Mesenteric fat pad (tissue), 1 donor: ENCODE measurements around the gene C11orf52. TPM values are rescaled to one million over a fixed set of nuclear protein-coding genes. Genes with fewer than 3 reads are reported as not detected.
A peak's percentile ranks its signal among the peaks of the same experiment; 100 is the strongest.
"Not testable (repeated sequence)": the region's sequence is repeated elsewhere in the genome, so short reads cannot be mapped to it uniquely, and the experiment has no call there.

Source experiments
- DNase-seq: peaks from one replicate; pipeline ENCODE4 v3.0.0-alpha.2; 2020; ENCODE audit warnings: low spot score
- total RNA-seq: library from RNA; stranded (reverse); fragmentation: NEBNext Ultra II Directional; extraction: Animal tissue kit (Norgen Biotek cat#: 25700); gene quantifications from one replicate; pipeline ENCODE4 v1.2.1, GENCODE V29; 2021
- donor health status: DM: yes; HTN: yes; CAD: no.

C11orf52 gene
- total RNA-seq, 1 donor from 2014 or later, result 3.1 TPM

DNA sequence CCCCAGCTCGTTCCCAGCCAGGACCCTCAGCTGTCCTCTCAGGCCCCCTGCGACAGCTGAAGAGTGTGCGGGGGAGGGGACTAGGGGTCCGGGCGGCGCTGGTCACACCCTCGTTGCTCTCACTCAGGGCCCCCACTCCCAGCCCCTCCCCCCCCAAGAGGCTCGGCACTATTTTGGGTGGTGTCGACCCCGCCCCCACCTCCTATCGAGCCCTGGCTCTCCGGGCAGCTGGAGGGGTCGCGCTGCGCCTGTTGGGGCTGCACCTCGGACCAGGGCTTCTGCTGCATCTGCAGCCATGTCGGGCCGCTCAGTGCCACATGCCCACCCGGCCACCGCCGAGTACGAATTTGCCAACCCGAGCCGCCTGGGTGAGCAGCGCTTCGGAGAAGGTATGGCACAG, 6.2 kb upstream of the C11orf52 start, which contains the start of gene HSPB2:
Gene HSPB2 (plus strand): TSS at position 200 of the 400 bp plus-strand sequence. CDS start 96 bp downstream, at position 296.
- no peak for DNase-seq

DNA sequence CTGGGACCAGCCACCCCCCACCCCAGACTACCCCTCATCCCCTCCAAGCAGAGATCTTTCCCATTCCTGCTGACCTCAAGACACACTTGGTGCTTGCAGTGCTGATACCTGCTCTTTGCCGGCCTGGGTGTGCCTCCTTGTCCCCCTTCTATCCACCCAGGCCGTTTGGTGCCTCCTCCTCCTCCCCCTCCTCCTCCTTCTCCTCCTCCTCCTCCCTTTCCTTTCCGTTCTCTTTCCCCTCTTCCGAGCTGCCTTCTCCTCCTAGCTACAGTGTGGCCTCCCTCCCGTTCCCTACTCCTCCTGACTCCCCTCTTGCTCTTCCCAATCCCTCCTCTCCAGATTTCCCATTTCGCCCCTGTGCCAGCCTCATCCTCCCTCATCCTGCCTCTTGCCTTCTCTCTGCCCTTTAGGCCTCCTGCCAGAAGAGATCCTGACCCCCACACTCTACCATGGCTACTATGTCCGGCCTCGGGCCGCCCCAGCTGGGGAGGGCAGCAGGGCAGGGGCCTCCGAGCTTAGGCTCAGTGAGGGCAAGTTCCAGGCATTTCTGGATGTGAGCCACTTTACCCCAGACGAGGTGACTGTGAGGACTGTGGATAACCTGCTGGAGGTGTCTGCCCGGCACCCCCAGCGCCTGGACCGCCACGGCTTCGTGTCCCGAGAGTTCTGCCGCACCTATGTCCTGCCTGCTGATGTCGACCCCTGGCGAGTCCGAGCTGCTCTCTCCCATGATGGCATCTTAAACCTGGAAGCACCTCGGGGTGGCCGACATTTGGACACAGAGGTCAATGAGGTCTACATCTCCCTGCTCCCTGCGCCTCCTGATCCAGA, 5.5 kb upstream of the C11orf52 start:
- no peak for DNase-seq

DNA sequence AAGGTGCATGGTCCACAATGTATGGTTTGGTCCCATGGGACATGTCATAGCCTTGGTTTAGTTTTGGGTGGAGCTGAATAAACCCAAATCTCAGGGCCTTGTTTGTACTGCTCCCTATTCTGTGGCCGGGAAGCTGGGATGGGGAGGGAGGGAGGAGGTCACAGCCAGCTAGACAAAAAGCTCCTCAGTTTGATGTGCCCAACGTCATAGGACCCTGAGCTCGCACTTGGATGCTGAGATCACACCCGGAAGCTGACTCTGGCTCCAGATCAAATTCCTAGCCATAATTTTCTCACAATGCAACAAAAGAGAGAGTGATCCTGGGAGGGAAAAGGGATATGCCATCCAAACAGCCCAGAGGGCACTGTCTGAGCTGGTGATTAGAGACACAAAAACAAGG, 4.7 kb upstream of the C11orf52 start:
- DNase-seq, result no peak

DNA sequence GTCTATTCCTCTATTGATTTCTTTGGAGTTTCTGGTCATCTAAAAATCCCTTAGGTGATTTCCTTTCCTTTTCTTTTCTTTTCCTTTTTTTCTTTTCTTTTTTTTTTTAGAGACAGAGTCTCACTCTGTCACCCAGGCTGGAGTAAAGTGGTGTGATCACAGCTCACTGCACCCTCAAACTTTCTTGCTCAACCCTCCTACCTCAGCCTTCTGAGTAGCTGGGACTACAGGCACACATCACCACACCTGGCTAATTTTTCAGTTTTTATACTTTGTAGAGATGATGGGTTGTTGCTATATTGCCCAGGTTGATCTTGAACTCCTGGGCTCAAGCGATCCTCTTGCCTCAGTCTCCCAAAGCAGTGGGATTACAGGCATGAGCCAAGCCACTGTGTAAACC, 1.9 kb upstream of the C11orf52 start:
- no peak for DNase-seq

DNA sequence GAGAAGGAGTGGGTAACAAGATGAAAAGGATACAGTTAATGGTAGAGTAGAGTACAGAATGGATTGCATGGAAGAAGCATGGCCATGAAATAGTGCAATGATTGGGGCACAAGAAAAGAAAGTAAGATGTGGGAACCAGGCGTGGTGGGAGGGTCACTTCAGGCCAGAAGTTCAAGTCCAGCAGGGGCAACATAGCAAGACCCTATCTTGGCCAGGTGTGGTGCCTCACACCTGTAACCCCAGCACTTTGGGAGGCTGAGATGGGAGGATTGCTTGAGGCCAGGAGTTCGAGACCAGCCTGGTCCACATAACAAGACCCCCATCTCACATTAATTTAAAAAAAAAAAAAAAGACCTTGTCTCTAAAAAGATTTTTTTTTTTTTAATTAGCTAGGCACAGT, 1.4 kb upstream of the C11orf52 start:
- DNase-seq, result no peak

DNA sequence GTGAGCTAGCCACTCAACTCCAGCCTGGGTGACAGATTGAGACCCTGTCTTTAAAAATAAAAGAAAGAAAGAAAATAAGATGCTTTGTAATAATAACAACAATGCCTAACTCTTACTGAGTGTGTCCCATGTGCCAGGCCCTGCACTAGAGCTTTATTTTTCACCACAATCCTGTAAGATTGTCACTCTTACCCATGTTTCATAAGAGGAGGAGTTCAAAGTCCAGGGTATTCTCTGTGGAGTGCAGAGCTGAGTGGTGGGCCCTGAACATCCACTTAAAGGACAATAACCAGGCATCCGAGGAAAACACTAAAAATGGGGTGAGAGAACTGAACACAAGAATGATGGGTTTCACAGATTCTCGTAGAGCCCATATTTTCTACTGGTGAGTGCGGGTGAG, 925 bp upstream of the C11orf52 start:
- DNase-seq, result no peak

DNA sequence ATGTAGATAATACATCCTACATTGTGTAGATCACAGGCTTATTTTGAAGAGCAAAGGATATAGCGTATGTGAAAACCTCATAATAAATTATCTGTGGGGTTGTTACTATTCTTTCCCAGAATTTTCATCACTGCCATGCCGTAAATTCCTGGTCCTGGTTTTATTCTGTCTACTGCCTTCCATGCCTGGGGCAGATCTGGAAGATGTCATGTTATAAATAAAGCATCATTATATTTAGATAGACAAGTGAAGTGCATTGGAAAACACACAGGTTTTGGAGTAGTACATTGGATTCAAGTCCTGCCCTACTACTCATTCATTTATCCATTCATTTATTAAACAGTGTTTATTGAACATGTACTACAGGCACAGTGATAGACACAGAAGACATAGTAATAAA, 2.2 kb downstream of the C11orf52 start:
- DNase-seq, result no peak

DNA sequence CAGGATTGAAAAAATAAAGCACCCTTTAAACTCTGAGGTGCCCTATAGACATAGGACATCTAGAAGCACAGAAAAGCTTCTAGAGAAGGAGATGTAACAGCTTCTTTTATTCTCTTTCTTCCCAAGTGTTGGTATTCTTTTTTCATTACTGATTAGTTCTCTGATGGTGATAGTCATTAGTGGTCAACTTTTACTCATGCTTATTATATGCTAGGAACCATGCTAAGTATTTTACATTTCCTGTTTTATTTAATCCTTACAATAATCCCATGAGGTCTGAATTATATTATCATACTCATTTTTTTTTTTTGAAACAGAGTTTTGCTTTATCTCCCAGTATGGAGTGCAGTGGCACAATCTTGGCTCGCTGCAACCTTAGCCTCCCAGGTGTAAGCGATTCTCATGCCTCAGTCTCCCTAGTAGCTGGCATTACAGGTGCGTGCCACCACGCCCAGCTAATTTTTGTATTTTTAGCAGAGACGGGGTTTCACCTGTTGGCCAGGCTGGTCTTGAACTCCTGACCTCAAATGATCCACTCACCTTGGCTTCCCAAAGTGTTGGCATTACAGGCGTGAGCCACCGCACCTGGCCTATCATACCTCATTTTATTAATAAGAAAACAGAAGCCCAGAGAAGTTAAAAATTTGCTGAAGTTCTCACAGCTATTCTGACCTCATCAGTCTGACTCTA, 3.0 kb downstream of the C11orf52 start:
- no peak for DNase-seq

DNA sequence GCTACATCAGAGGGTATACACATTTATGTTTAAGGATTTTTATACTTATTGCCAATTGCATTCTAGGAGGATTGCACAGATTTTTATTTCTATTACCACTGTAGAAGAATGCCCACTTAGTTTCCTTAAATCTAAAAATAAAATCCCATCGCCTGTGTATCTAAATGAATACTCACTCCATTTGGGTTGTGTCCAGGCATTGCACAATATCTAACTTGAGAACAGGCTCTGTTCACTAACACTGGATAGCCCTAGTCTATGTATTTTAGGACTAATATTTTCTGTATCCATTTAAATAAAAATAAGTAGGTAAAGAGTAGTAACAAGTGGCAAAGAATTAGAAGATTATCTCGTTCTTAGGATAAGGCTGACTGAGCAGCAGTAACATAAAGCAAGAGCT, 4.1 kb downstream of the C11orf52 start:
- no peak for DNase-seq

DNA sequence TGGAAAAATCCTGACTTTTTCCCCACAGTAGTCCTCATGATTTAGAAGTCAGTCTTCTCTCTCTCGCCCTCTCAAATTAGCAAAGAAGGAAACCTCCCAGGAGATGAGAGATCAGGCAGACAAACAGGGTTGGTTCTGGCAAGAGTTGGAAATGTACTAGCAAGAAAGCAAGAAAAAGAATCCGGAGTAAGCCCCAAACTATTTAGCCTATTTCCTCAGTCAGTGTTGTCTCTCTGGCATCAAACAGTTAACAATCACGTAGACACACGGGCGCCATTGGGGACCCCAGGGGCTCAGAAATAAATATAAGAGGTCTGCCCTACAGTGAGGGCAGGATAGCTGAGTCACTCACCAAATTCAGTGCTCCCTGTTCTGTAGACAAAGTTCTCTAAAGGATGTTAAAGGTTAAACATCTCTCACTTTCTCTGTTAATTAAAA, 4.7 kb downstream of the C11orf52 start:
- DNase-seq, result no peak

DNA sequence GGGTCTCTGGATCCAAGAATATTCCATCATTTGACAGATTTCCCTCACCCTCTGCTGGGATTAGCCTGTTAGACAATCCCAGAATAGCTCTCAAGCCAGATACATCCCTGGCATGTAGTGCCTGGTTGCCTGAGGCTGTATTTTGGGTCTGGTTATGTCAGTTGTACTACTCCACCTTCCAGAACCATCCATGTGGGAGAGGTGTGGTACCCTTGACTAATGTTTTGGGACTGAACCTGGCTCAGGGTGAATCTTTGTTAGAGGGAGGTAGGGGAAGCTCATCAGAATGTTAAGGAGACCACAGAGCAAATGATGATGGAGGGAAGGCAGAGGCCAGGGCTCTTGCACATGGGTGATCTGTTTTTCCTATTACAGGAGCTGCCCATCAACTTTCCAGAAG, 5.2 kb downstream of the C11orf52 start:
- no peak for DNase-seq

DNA sequence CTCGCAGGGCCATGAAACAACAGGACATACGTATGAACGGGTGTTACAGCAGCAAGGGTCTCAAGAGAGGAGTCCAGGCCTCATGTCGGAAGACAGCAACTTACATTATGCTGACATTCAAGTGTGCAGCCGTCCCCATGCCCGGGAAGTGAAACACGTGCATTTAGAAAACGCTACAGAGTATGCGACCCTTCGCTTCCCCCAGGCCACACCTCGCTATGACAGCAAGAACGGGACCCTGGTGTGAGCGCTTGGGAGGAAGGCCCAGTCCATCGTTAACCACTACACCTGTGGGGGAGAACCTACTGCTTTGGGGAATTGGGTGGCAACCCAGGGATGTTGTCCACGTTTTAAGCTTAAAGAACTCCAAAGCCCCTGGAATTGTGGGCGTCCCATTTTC, 7.2 kb downstream of the C11orf52 start:
- DNase-seq, result no peak

DNA sequence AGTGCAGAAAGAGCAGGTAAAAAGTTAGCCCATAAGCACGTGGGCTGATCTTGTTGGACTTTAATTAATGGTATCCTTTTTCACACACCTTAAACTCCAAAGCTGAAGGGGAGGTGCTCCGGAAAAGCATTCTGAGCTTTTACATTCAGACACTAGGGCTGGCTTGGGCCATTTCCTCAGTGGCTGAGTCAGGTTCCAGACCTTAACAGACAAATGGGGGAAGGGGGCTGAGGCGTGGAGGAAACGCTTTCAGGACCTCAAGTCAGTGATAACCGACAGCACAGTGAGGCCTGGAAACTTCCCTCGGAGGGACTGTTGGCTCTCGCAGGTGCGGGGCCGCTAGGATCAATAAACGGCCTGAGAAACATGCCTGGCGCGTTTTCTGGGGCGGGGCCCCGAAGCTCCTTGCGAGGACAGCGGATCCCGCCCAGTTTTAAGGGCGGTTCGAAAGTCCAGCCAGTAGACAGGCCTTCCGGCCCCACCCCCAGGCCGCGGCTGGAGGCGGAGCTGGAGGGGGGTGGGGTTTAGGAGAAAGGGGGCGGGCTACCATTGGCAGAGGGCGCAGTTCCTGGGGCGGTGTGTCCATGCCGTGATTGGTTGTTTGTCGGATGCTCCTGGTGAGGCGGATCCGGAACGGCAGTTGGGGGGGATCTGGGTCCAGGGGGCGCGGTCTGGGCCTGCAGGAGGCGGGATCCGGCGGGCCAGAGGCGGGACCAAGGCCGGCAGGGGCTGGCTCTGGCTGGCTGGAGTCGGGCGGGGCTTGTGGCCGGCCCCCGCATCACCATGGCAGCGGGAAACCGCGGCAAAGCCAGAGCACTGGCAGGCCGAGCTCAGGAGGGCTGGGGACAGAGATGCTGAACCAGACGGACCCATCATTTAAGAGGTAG, 8.0 kb downstream of the C11orf52 start:
- DNase-seq, result peak; percentile 99

DNA sequence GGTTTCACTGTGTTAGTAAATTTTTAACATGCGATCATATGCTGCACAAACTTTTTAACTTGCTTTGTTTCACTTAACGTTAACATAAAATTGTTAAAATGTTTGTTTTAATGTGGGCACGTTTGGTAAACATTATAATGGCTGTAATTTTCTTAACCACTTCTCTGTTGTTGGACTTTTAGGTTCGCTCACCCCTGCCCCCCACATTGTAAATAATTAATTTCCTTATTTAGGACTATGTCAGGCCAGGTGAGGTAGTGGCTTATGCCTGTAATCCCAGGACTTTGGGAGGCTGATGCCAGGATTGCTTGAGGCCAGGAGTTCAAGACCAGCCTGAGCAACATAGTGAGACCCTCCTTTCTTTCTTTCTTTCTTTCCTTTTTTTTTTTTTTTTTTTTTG, 11.8 kb downstream of the C11orf52 start:
- no peak for DNase-seq

DNA sequence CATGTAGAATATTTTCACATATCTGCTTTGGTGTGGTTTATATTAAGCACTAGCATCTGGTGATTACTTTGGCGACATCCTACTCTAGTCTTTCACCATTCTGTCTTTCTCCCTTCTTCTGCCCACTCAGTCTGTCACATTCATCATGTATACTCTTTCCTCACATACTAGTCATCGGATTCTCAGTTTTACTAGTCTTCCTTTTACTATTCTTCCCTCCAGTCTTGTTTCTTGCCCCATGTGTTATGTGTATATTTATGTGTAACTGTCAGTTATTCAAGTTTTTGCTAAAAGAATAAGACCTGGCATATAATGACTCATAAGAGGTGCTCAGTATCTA, 13.9 kb downstream of the C11orf52 start:
- DNase-seq, result no peak

DNA sequence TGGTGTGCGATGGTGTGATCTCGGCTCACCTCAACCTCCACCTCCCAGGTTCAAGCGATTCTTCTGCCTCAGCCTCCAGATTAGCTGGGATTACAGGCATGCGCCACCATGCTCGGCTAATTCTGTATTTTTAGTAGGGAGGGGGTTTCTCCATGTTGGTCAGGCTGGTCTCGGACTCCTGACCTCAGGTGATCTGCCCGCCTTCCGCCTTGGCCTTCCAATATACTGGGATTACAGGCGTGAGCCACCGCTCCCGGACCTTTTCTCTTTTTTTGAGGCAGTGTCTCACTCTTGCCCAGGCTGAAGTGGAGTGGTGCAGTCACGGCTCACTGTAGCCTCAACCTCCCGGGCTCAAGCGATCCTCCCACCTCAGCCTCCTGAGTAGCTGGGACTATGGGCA, 14.5 kb downstream of the C11orf52 start:
- DNase-seq, result not testable (repeated sequence)

DNA sequence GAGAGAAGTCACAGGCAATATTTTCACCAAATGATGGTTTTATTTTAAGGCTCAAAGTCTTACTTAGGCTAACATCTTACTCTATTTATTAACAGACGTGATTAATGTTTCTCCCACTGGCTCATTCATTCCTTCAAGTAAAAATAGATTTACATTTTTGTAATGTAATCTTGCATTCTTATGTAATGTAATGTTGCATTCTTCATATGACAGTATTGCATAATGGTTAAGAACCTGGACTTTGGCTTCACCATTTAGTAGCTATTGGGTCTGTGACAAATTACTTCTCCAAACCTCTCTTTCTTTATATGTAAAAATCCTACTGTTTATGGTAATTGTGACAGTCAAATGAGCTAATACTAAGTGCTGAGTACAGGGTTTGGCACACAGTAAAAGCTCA, 15.2 kb downstream of the C11orf52 start:
- no peak for DNase-seq

DNA sequence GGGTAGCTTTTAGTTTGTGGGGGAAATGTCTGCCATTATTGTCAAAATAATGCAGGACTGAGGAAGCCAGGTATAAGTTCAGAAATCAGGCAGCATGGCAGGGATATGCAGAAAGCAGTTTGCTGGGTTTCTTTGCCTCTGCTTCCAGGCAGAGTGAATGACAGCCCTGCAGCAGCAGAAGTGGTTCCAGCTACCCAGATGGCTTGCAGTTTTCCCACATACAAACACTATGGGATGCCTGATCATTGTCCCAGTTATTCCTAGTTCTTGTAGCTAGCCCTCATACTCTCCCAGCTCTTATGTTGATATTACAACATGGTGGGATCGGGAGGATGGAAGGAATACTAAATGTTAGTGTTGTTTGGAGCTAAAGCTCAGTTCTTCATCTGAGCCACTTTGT, 15.6 kb downstream of the C11orf52 start:
- DNase-seq, result no peak

DNA sequence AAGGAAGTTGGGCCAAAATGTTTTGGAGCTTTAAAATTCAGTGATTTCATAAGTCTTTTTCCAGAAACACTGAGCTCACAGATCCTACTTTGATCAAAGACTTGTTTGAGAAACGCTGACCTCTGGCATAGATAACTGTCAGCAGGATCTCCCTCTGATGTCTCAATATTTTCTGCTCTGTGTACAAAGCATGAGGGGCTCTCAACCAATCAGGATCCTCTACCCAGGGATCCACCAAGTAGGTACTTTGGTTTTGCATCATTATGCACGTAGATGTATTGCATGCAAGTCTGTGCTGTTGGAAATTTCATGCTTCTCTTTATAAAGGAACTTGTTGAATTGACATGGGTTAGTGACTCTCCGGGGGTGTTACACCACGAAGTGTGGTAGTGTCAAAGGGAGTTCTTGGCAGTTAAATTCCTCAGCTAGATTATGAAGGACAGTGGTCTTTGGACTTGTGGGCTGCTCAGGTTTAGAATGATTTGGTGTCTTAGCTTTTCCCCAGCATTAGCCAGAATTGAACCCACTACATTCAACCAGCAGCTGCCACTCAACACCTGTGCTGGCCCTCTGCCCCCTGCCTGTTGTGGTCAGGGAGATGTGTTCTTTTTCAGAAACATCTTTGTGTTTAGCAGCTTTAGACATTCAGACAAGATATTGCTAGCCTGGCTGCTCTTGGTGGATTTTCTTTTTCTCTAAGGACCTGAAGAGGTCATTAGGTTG, 16.8 kb downstream of the C11orf52 start:
- no peak for DNase-seq

DNA sequence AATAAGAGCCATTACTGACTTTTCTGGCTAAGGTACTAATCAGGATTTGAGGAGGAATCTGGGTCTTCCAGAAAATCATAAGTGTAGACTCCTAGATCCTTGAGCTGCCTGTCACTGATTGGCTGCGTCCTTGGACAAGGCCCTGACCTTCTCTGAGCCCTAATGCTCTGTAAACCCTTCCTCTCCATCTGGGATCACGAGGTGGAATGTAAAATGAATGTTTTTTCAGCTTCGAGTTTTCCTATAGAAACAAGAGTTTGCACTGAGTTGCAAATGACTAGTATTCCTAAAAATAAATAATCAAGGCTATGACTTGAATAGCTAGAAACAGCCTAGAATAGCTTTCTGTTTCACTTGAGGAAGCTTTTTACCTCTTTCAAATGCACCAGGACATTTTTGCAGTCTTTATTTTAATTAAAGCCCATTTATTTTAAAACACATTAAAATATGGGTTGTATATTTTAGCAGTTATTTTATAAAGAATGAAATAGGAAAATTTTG, 17.4 kb downstream of the C11orf52 start:
- DNase-seq, result no peak

DNA sequence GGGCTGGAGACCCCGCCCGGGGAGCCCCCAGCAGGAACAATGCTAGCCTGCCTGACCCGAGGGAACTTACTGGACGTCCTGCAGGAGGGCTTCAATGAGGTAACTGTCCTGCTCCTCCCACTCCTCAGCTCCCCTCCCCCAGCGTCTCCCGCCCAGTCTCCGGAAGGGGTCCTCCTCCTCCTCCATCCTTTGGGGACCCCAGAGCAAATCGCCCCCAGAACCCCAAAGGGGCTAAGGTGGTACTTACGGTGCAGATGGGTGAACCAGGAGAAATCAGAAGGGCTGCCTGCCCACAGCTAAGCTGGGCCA, 18.7 kb downstream of the C11orf52 start:
- DNase-seq, result no peak
